PFSK-1 (cell line): ENCODE results near the gene CPD.

Source experiments
- FOXP2 ChIP-seq: optimal IDR thresholded peaks from 2 replicates; pipeline ENCODE3; 2011; ENCODE audit warnings: borderline replicate concordance, control low read depth, inconsistent platforms; ENCODE audit not compliant: insufficient read depth; ENCODE audit errors: extremely low read length, extremely low read depth
- POLR2AphosphoS5 ChIP-seq: IDR thresholded peaks from 2 replicates; pipeline ENCODE4 v1.6.1; 2012; ENCODE audit warnings: low read depth, mild to moderate bottlenecking, control low read depth, low read length, moderate library complexity
- REST ChIP-seq, 2 experiments: IDR thresholded peaks; 2 replicates each; pipeline versions ENCODE4 v1.6.1 to v1.8.0; 2011 to 2012; ENCODE audit warnings: low read depth in 2 of 2, low read length in 2 of 2, control low read depth in 1 of 2, inconsistent platforms in 1 of 2, mild to moderate bottlenecking in 1 of 2, moderate library complexity in 1 of 2; ENCODE audit not compliant: insufficient read depth in 1 of 2
- SIN3A ChIP-seq: IDR thresholded peaks from 2 replicates; pipeline ENCODE4 v1.6.1; 2012; ENCODE audit warnings: mild to moderate bottlenecking, low read length, moderate library complexity, borderline replicate concordance; ENCODE audit not compliant: insufficient read depth
- TAF1 ChIP-seq: IDR thresholded peaks from 2 replicates; pipeline ENCODE4 v1.6.1; 2012; ENCODE audit warnings: low read length, control low read depth, borderline replicate concordance; ENCODE audit not compliant: insufficient read depth

DNA sequence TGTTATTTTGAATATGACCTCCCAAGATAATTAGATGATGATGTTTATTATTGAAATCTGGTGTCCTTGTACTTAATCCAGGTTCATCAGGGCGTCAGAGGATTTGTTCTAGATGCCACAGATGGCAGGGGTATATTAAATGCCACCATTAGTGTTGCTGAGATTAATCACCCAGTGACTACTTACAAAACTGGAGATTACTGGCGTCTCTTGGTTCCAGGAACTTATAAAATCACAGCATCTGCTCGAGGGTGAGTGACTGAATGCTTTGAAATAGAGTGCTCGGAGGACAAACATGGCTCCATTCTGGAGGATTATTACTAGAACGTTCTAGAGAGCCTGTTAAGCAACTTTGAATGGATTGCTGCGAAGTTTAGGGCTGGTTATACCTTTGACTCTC is 65.0 kb downstream of the CPD start:
- TF ChIP-seq SIN3A (no peak), REST (IDR thresholded peaks at IDR 0.05; ENCODE audit: insufficient read depth in 1 of 2, low read depth in 2 of 2, low read length in 2 of 2) (no peak), POLR2AphosphoS5 (no peak), TAF1 (no peak), FOXP2 (no peak)
